IPS-18c (cell line): ENCODE measurements around the gene WWOX.

Experiments
- H3K4me3 ChIP-seq: 2 replicates; pipeline ENCODE4 v1.7.0; 2013; ENCODE audit warnings: low read depth, mild to moderate bottlenecking, low read length, moderate library complexity; ENCODE audit not compliant: insufficient read depth
- H3K9me3 ChIP-seq: one replicate; pipeline ENCODE4 v1.6.1; 2013; ENCODE audit warnings: mild to moderate bottlenecking, low read length, moderate library complexity; ENCODE audit not compliant: control insufficient read depth, insufficient read depth

Gene WWOX

GRCh38 chr16:78813661-78814311 lies 714.3 kb downstream of the WWOX start:
- H3K4me3 ChIP-seq = no peak overlapping the region
- no peaks in the 10 kb centered on the region for H3K9me3 ChIP-seq

GRCh38 chr16:78815713-78816112 lies 716.3 kb downstream of the WWOX start:
- Histone ChIP-seq H3K9me3 (no peaks in the 10 kb centered on the region), H3K4me3 (no peak overlapping the region)

GRCh38 chr16:78816499-78817195 lies 717.2 kb downstream of the WWOX start:
- H3K9me3 ChIP-seq = no peaks in the 10 kb centered on the region
- H3K4me3 ChIP-seq = no peak overlapping the region

GRCh38 chr16:78817200-78817739 lies 717.8 kb downstream of the WWOX start:
- Histone ChIP-seq H3K9me3 (no peaks in the 10 kb centered on the region), H3K4me3 (no peak overlapping the region)

- H3K9me3 ChIP-seq = no peaks in the 10 kb centered on the region
- H3K4me3 ChIP-seq = no peak overlapping the region
Observed at GRCh38 chr16:78821335-78821734, 721.9 kb downstream of the WWOX start.

- H3K4me3 ChIP-seq = no peak overlapping the region
- H3K9me3 ChIP-seq = no peaks in the 10 kb centered on the region
Observed at GRCh38 chr16:78822509-78822908, 723.1 kb downstream of the WWOX start.

GRCh38 chr16:78823027-78823426 lies 723.6 kb downstream of the WWOX start:
- no peaks in the 10 kb centered on the region for H3K9me3 ChIP-seq
- H3K4me3 ChIP-seq = no peak overlapping the region

GRCh38 chr16:78829280-78829679 lies 729.8 kb downstream of the WWOX start:
- Histone ChIP-seq H3K4me3 (no peak overlapping the region), H3K9me3 (no peaks in the 10 kb centered on the region)

- Histone ChIP-seq H3K9me3 (no peaks in the 10 kb centered on the region), H3K4me3 (no peak overlapping the region)
Observed at GRCh38 chr16:78830599-78830998, 731.1 kb downstream of the WWOX start.

GRCh38 chr16:78832100-78832499 lies 732.6 kb downstream of the WWOX start:
- Histone ChIP-seq H3K9me3 (no peaks in the 10 kb centered on the region), H3K4me3 (no peak overlapping the region)

- H3K9me3 ChIP-seq = no peaks in the 10 kb centered on the region
- H3K4me3 ChIP-seq = no peak overlapping the region
Observed at GRCh38 chr16:78836802-78837491, 737.5 kb downstream of the WWOX start.

- H3K4me3 ChIP-seq = no peak overlapping the region
- no peaks in the 10 kb centered on the region for H3K9me3 ChIP-seq
Observed at GRCh38 chr16:78837706-78838105, 738.3 kb downstream of the WWOX start.

GRCh38 chr16:78838276-78838675 lies 738.8 kb downstream of the WWOX start:
- Histone ChIP-seq H3K4me3 (no peak overlapping the region), H3K9me3 (no peaks in the 10 kb centered on the region)

GRCh38 chr16:78842950-78843349 lies 743.5 kb downstream of the WWOX start:
- no peak overlapping the region for H3K4me3 ChIP-seq
- no peaks in the 10 kb centered on the region for H3K9me3 ChIP-seq

GRCh38 chr16:78843978-78844377 lies 744.5 kb downstream of the WWOX start:
- H3K4me3 ChIP-seq = no peak overlapping the region

GRCh38 chr16:78844682-78845081 lies 745.2 kb downstream of the WWOX start:
- no peaks in the 10 kb centered on the region for H3K9me3 ChIP-seq
- no peak overlapping the region for H3K4me3 ChIP-seq

More at GRCh38 chr16:78843978-78844377, 744.5 kb downstream of the WWOX start:
- H3K9me3 ChIP-seq = no peaks in the 10 kb centered on the region

- no peaks in the 10 kb centered on the region for H3K9me3 ChIP-seq
- no peak overlapping the region for H3K4me3 ChIP-seq
Observed at GRCh38 chr16:78851266-78851665, 751.8 kb downstream of the WWOX start.

GRCh38 chr16:78852081-78852635 lies 752.7 kb downstream of the WWOX start:
- H3K9me3 ChIP-seq = no peaks in the 10 kb centered on the region
- no peak overlapping the region for H3K4me3 ChIP-seq
